GM23338 (cell line): ENCODE data around the gene PPP1R9A. TPM values are rescaled to one million over a fixed set of nuclear protein-coding genes. Genes with fewer than 3 reads are reported as not detected.

ENCODE experiments used
- ATAC-seq: fragments of 200-7000 bp; cut with Tn5 transposase; 3 replicates; pipeline ENCODE4 v1.9.1; 2020
- DNase-seq: peaks from one replicate; pipeline ENCODE4 v3.0.0-alpha.2; 2015; ENCODE audit warnings: low spot score
- H2AFZ ChIP-seq: fragments of 200-600 bp; sonication (generic); 2 replicates; pipeline ENCODE4 v1.8.0; 2016; ENCODE audit warnings: antibody characterized with exemption, mild to moderate bottlenecking, moderate library complexity
- H3F3A ChIP-seq: fragments of 200-600 bp; sonication (generic); replicated peaks from 2 replicates; pipeline ENCODE4 v1.8.0; 2017; ENCODE audit warnings: antibody characterized with exemption, mixed run types, low read depth
- H3K27ac ChIP-seq: fragments of 200-600 bp; sonication (generic); 2 replicates; pipeline ENCODE4 v1.6.1; 2016; ENCODE audit warnings: low read depth
- H3K27me3 ChIP-seq: fragments of 200-600 bp; sonication (generic); 2 replicates; pipeline ENCODE4 v1.8.0; 2016; ENCODE audit warnings: mild to moderate bottlenecking, mixed run types, moderate library complexity; ENCODE audit not compliant: insufficient read depth
- H3K36me3 ChIP-seq: fragments of 200-600 bp; sonication (generic); 2 replicates; pipeline ENCODE4 v1.8.0; 2016; ENCODE audit warnings: mild to moderate bottlenecking; ENCODE audit not compliant: insufficient read depth
- H3K4me1 ChIP-seq: fragments of 200-600 bp; sonication (generic); 2 replicates; pipeline ENCODE4 v1.8.0; 2016; ENCODE audit warnings: mild to moderate bottlenecking, moderate library complexity; ENCODE audit not compliant: insufficient read depth
- H3K4me2 ChIP-seq: fragments of 200-600 bp; sonication (generic); 2 replicates; pipeline ENCODE4 v1.7.1; 2017; ENCODE audit warnings: mixed run types
- H3K4me3 ChIP-seq: fragments of 200-600 bp; sonication (generic); 2 replicates; pipeline ENCODE4 v1.6.1; 2016; ENCODE audit warnings: mixed run types
- H3K79me2 ChIP-seq: fragments of 200-600 bp; sonication (generic); replicated peaks from 2 replicates; pipeline ENCODE4 v1.8.0; 2017; ENCODE audit warnings: mild to moderate bottlenecking; ENCODE audit not compliant: insufficient read depth
- H3K9me2 ChIP-seq: fragments of 200-600 bp; sonication (generic); 2 replicates; pipeline ENCODE4 v1.8.0; 2017; ENCODE audit not compliant: insufficient read depth
- H4K20me1 ChIP-seq: fragments of 200-600 bp; sonication (generic); replicated peaks from 2 replicates; pipeline ENCODE4 v1.8.0; 2017; ENCODE audit warnings: mild to moderate bottlenecking; ENCODE audit not compliant: insufficient read depth
- H3K27ac Mint-ChIP-seq: 2 replicates; pipeline ENCODE4 v1.8.0; 2020; ENCODE audit warnings: inconsistent platforms, mild to moderate bottlenecking, moderate library complexity, mixed read lengths
- H3K27me3 Mint-ChIP-seq: 3 replicates; pipeline ENCODE4 v1.8.0; 2022; ENCODE audit warnings: low read depth, mild to moderate bottlenecking, moderate library complexity, mixed read lengths, inconsistent platforms; ENCODE audit not compliant: insufficient read depth, poor library complexity
- H3K36me3 Mint-ChIP-seq: 3 replicates; pipeline ENCODE4 v1.8.0; 2021; ENCODE audit warnings: low read depth, mild to moderate bottlenecking, inconsistent platforms, moderate library complexity, mixed read lengths
- H3K4me1 Mint-ChIP-seq: 3 replicates; pipeline ENCODE4 v1.8.0; 2020; ENCODE audit warnings: mild to moderate bottlenecking, inconsistent platforms, mixed read lengths
- H3K4me3 Mint-ChIP-seq: 3 replicates; pipeline ENCODE4 v1.8.0; 2021; ENCODE audit warnings: moderate library complexity, mild to moderate bottlenecking, inconsistent platforms, mixed read lengths
- H3K9me3 Mint-ChIP-seq: 3 replicates; pipeline ENCODE4 v1.8.0; 2020; ENCODE audit warnings: moderate library complexity, mild to moderate bottlenecking, inconsistent platforms, mixed read lengths
- CREB1 ChIP-seq: fragments of 250-450 bp; sonication (Bioruptor Pico); IDR thresholded peaks from 2 replicates; pipeline ENCODE4 v1.5.0; 2020; ENCODE audit warnings: low read depth, mild to moderate bottlenecking, moderate library complexity
- CTCF ChIP-seq, 2 experiments: fragments of 200-600 bp in 1 of 2; sonication (generic) in 1 of 2; conservative IDR thresholded peaks; 2 replicates each; pipeline versions ENCODE4 v1.5.1 to v1.6.1; 2016 to 2017; ENCODE audit warnings: antibody characterized with exemption in 2 of 2, low read depth in 2 of 2, mild to moderate bottlenecking in 2 of 2, moderate library complexity in 1 of 2
- ETS1 ChIP-seq: IDR thresholded peaks from 2 replicates; pipeline ENCODE4 v1.6.1; 2016; ENCODE audit warnings: antibody characterized with exemption
- EZH2 ChIP-seq: fragments of 200-600 bp; sonication (generic); IDR thresholded peaks from one replicate; pipeline ENCODE4 v1.8.0; 2017; ENCODE audit warnings: antibody characterized with exemption, mild to moderate bottlenecking, low read depth; ENCODE audit not compliant: unreplicated experiment
- EZH2phosphoT487 ChIP-seq: fragments of 200-600 bp; sonication (generic); IDR thresholded peaks from one replicate; pipeline ENCODE4 v1.8.1; 2018; ENCODE audit warnings: antibody characterized with exemption; ENCODE audit not compliant: unreplicated experiment
- JUNB ChIP-seq: IDR thresholded peaks from one replicate; pipeline ENCODE4 v1.6.1; 2016; ENCODE audit warnings: antibody characterized with exemption; ENCODE audit not compliant: unreplicated experiment
- NANOG ChIP-seq: IDR thresholded peaks from 2 replicates; pipeline ENCODE4 v1.6.1; 2016; ENCODE audit warnings: antibody characterized with exemption, borderline replicate concordance
- POLR2AphosphoS5 ChIP-seq: IDR thresholded peaks from 2 replicates; pipeline ENCODE4 v1.6.1; 2016; ENCODE audit warnings: antibody characterized with exemption, low read depth
- REST ChIP-seq: IDR thresholded peaks from one replicate; pipeline ENCODE4 v1.6.1; 2018; ENCODE audit warnings: antibody characterized with exemption; ENCODE audit not compliant: unreplicated experiment
- STAT1 ChIP-seq: IDR thresholded peaks from one replicate; pipeline ENCODE4 v1.6.1; 2016; ENCODE audit warnings: antibody characterized with exemption; ENCODE audit not compliant: unreplicated experiment
- ZNF114 ChIP-seq: fragments of 250-450 bp; sonication (Bioruptor Pico); IDR thresholded peaks from 2 replicates; pipeline ENCODE4 v1.5.0; 2020; ENCODE audit warnings: mild to moderate bottlenecking, moderate library complexity
- ZNF331 ChIP-seq: fragments of 250-450 bp; sonication (Bioruptor Pico); IDR thresholded peaks from 2 replicates; pipeline ENCODE4 v1.5.0; 2020; ENCODE audit warnings: low read depth, mild to moderate bottlenecking, moderate library complexity
- ZNF462 ChIP-seq: fragments of 250-450 bp; sonication (Bioruptor Pico); IDR thresholded peaks from 2 replicates; pipeline ENCODE4 v1.5.0; 2020; ENCODE audit warnings: mild to moderate bottlenecking, moderate library complexity
- polyA plus RNA-seq: library from polyadenylated mRNA; unstranded; fragments of >200 nt; fragmentation: Nextera tagmentation; extraction: Ambion mirVana; gene quantifications from 2 replicates; pipeline ENCODE4 v1.2.1, GENCODE V29; 2016
- total RNA-seq: library from RNA; depleted of rRNA; stranded (reverse); fragments of >200 nt; shearing (Covaris generic); gene quantifications from 2 replicates; pipeline ENCODE4 v1.2.3, GENCODE V29; 2014

PPP1R9A gene
- total and polyA plus RNA-seq, 2 experiments from 2014 or later = 10.6 to 31.8 TPM

- no peak overlapping the region for H3K4me2 ChIP-seq
- H3K27ac ChIP-seq = no peak overlapping the region
- H3K27ac Mint-ChIP-seq = no peak overlapping the region
- H3K27me3 ChIP-seq = peaks cover 9% of the 10 kb centered on the region; the same call in 1 of the 2 replicates
- H3K27me3 Mint-ChIP-seq = peaks cover 3% of the 10 kb centered on the region
- H3K4me3 ChIP-seq = no peak overlapping the region
- no peaks in the 10 kb centered on the region for H3K9me2 ChIP-seq
- ATAC-seq = no peak
- H3K4me1 Mint-ChIP-seq = peaks cover 2% of the 10 kb centered on the region
- H3K4me1 ChIP-seq = no peaks in the 10 kb centered on the region; the same call in 1 of the 2 replicates
- H4K20me1 ChIP-seq = no peaks in the 10 kb centered on the region
- no peaks in the 10 kb centered on the region for H3K36me3 Mint-ChIP-seq
- no peak overlapping the region for H3K4me3 Mint-ChIP-seq
- H3K9me3 Mint-ChIP-seq = no peaks in the 10 kb centered on the region
- H3K79me2 ChIP-seq = no peaks in the 10 kb centered on the region
- no peaks in the 10 kb centered on the region for H3K36me3 ChIP-seq
- no peaks in the 10 kb centered on the region for H3F3A ChIP-seq
- DNase-seq = no peak
- no peak for TF ChIP-seq REST
- no peak for TF ChIP-seq NANOG
- no peak for TF ChIP-seq CREB1
- no peak for TF ChIP-seq JUNB
- TF ChIP-seq STAT1 = no peak
- no peak for TF ChIP-seq EZH2
- TF ChIP-seq POLR2AphosphoS5 = no peak
- no peak for TF ChIP-seq ZNF114 (CRISPR knock-in tag)
- TF ChIP-seq CTCF (conservative IDR thresholded peaks at IDR 0.05; ENCODE audit: low read depth in 2 of 2) = no peak
- no peak for TF ChIP-seq ETS1
- TF ChIP-seq EZH2phosphoT487 = no peak
- no peak for TF ChIP-seq ZNF462 (CRISPR knock-in tag)
- TF ChIP-seq ZNF331 (CRISPR knock-in tag) = no peak
- H2AFZ ChIP-seq = no peak overlapping the region
Observed at GRCh38 chr7:95320651-95321050, 413.3 kb downstream of the PPP1R9A start.
